H1 (cell line): ENCODE data around the gene WLS. TPM values are rescaled to one million over a fixed set of nuclear protein-coding genes. Genes with fewer than 3 reads are reported as not detected.

Source experiments
- CTCF ChIA-PET: fragments of 300-600 bp; sonication (Branson Sonifier 250); formaldehyde crosslinking; loops from one replicate; lab custom pipeline; 2021; ENCODE audit not compliant: partially characterized antibody; lab: Charles Lee
- POLR2A ChIA-PET: fragments of 300-600 bp; sonication (Branson Sonifier 250); formaldehyde crosslinking; loops from one replicate; lab custom pipeline; 2021; ENCODE audit warnings: inconsistent platforms; ENCODE audit not compliant: partially characterized antibody; lab: Charles Lee
- DNase-seq, 2 experiments: peaks; one replicate each; pipeline versions ENCODE4 v3.0.0 to v3.0.0-alpha.2; 2010 to 2022; ENCODE audit warnings: low spot score in 2 of 2, low read depth in 1 of 2, mixed read lengths in 1 of 2
- FAIRE-seq: peaks from 2 replicates; lab custom pipeline; 2011; peaks lifted over from hg19 to GRCh38; lab: Jason Lieb, UNC
- H2AFZ ChIP-seq: 2 replicates; pipeline ENCODE4 v1.8.1; 2012; ENCODE audit warnings: low read length, inconsistent platforms
- H2AK5ac ChIP-seq: 2 replicates; pipeline ENCODE4 v1.6.1; 2013; ENCODE audit warnings: low read depth, low read length
- H2BK120ac ChIP-seq: replicated peaks from 2 replicates; pipeline ENCODE3; 2013; ENCODE audit warnings: low read depth, low read length, inconsistent platforms
- H2BK12ac ChIP-seq: 2 replicates; pipeline ENCODE4 v1.6.1; 2013; ENCODE audit warnings: low read depth, low read length
- H2BK15ac ChIP-seq: 2 replicates; pipeline ENCODE4 v1.6.1; 2013; ENCODE audit warnings: low read length
- H2BK20ac ChIP-seq: 2 replicates; pipeline ENCODE4 v1.6.1; 2013; ENCODE audit warnings: low read length
- H2BK5ac ChIP-seq: 2 replicates; pipeline ENCODE4 v1.6.1; 2013; ENCODE audit warnings: low read depth, low read length
- H3K14ac ChIP-seq: 2 replicates; pipeline ENCODE4 v1.6.1; 2013; ENCODE audit warnings: inconsistent platforms; ENCODE audit not compliant: insufficient read length
- H3K18ac ChIP-seq: 2 replicates; pipeline ENCODE4 v1.6.1; 2013; ENCODE audit warnings: low read length; ENCODE audit errors: extremely low read depth
- H3K23ac ChIP-seq: 2 replicates; pipeline ENCODE4 v1.6.1; 2013; ENCODE audit warnings: inconsistent platforms; ENCODE audit not compliant: insufficient read length
- H3K23me2 ChIP-seq: 2 replicates; pipeline ENCODE4 v1.6.1; 2013; ENCODE audit warnings: low read depth, low read length
- H3K27ac ChIP-seq: 2 replicates; pipeline ENCODE4 v1.6.1; 2011; ENCODE audit warnings: low read depth, low read length, inconsistent platforms
- H3K27me3 ChIP-seq, 4 experiments: replicated peaks in 1 of 4; 1 replicate in 1 of 4; 2 replicates in 3 of 4; pipeline versions ENCODE4 v1.6.1 to v1.8.1; 2011 to 2013; ENCODE audit warnings: low read length in 3 of 4, mild to moderate bottlenecking in 3 of 4, inconsistent platforms in 2 of 4, mixed read lengths in 2 of 4, moderate library complexity in 1 of 4; ENCODE audit not compliant: control insufficient read depth in 3 of 4, insufficient read depth in 3 of 4; ENCODE audit errors: extremely low read depth in 1 of 4
- H3K36me3 ChIP-seq, 4 experiments: 2 replicates each; pipeline versions ENCODE4 v1.6.1 to v1.8.1; 2011 to 2013; ENCODE audit warnings: mild to moderate bottlenecking in 4 of 4, low read length in 3 of 4, moderate library complexity in 2 of 4, control low read depth in 1 of 4, inconsistent platforms in 1 of 4; ENCODE audit not compliant: insufficient read depth in 4 of 4, control insufficient read depth in 2 of 4
- H3K4ac ChIP-seq: replicated peaks from 2 replicates; pipeline ENCODE3; 2013; ENCODE audit warnings: low read length, low read depth, mixed read lengths, inconsistent platforms; ENCODE audit not compliant: insufficient read length
- H3K4me1 ChIP-seq, 4 experiments: replicated peaks in 1 of 4; 1 replicate in 1 of 4; 2 replicates in 3 of 4; pipeline versions ENCODE4 v1.6.1 to v1.8.1; 2011 to 2013; ENCODE audit warnings: low read length in 3 of 4, inconsistent platforms in 2 of 4, mixed read lengths in 1 of 4; ENCODE audit not compliant: insufficient read depth in 4 of 4, control insufficient read depth in 3 of 4
- H3K4me2 ChIP-seq, 2 experiments: 2 replicates each; pipeline versions ENCODE4 v1.6.1 to v1.8.1; 2011 to 2013; ENCODE audit warnings: low read depth in 2 of 2, low read length in 2 of 2, control low read depth in 1 of 2, inconsistent platforms in 1 of 2, mild to moderate bottlenecking in 1 of 2; ENCODE audit not compliant: insufficient read depth in 1 of 2
- H3K4me3 ChIP-seq, 4 experiments: fragments of 200-600, 300-600 bp in 1 of 4; sonication (generic), shearing (Covaris generic), sonication (Bioruptor Twin) in 1 of 4; 2 replicates each; pipeline versions ENCODE4 v1.5.1 to v1.8.1; 2011 to 2016; ENCODE audit warnings: low read length in 4 of 4, low read depth in 3 of 4, control low read depth in 2 of 4, inconsistent platforms in 2 of 4, mild to moderate bottlenecking in 2 of 4, mixed read lengths in 1 of 4, moderate library complexity in 1 of 4; ENCODE audit not compliant: insufficient read depth in 2 of 4; ENCODE audit errors: extremely low read depth in 1 of 4
- H3K56ac ChIP-seq: replicated peaks from 2 replicates; pipeline ENCODE3; 2013; ENCODE audit warnings: low read depth, mild to moderate bottlenecking, mixed read lengths, low read length, inconsistent platforms; ENCODE audit not compliant: insufficient read length
- H3K79me1 ChIP-seq: 2 replicates; pipeline ENCODE4 v1.6.1; 2013; ENCODE audit warnings: low read depth, low read length, control low read depth
- H3K79me2 ChIP-seq, 2 experiments: 2 replicates each; pipeline versions ENCODE4 v1.6.1 to v1.8.1; 2012 to 2013; ENCODE audit warnings: low read length in 2 of 2, mild to moderate bottlenecking in 2 of 2, inconsistent platforms in 1 of 2; ENCODE audit not compliant: insufficient read depth in 2 of 2, control insufficient read depth in 1 of 2
- H3K9ac ChIP-seq, 4 experiments: replicated peaks in 1 of 4; 1 replicate in 1 of 4; 2 replicates in 3 of 4; pipeline versions ENCODE4 v1.6.1 to v1.8.1; 2011 to 2013; ENCODE audit warnings: low read depth in 3 of 4, low read length in 3 of 4, control low read depth in 2 of 4, mild to moderate bottlenecking in 2 of 4, moderate library complexity in 2 of 4, inconsistent platforms in 1 of 4; ENCODE audit errors: extremely low read depth in 1 of 4
- H3K9me3 ChIP-seq, 2 experiments: 2 replicates each; pipeline versions ENCODE4 v1.6.1 to v1.8.1; 2012 to 2013; ENCODE audit warnings: mild to moderate bottlenecking in 2 of 2, moderate library complexity in 2 of 2, control low read depth in 1 of 2, inconsistent platforms in 1 of 2, low read depth in 1 of 2, low read length in 1 of 2, mixed read lengths in 1 of 2; ENCODE audit not compliant: insufficient read depth in 2 of 2
- H4K20me1 ChIP-seq, 2 experiments: replicated peaks in 1 of 2; 2 replicates each; pipeline versions ENCODE3 to v1.8.1; 2011 to 2013; ENCODE audit warnings: inconsistent platforms in 2 of 2, low read length in 2 of 2, mild to moderate bottlenecking in 1 of 2; ENCODE audit not compliant: insufficient read depth in 2 of 2, control insufficient read depth in 1 of 2
- H4K5ac ChIP-seq: 2 replicates; pipeline ENCODE4 v1.6.1; 2013; ENCODE audit warnings: low read length, low read depth, mixed read lengths, inconsistent platforms; ENCODE audit not compliant: insufficient read length
- H4K8ac ChIP-seq: 2 replicates; pipeline ENCODE4 v1.8.0; 2013; ENCODE audit warnings: mild to moderate bottlenecking, moderate library complexity, low read length, inconsistent platforms; ENCODE audit not compliant: insufficient read depth; ENCODE audit errors: extremely low read depth
- H4K91ac ChIP-seq: replicated peaks from 2 replicates; pipeline ENCODE3; 2013; ENCODE audit warnings: low read length, mixed read lengths, inconsistent platforms; ENCODE audit not compliant: insufficient read length
- RNF2 ChIP-seq: fragments of 200-900, 300-1000 bp; sonication (generic); IDR thresholded peaks from 2 replicates; pipeline ENCODE4 v1.7.1; 2016; ENCODE audit warnings: borderline replicate concordance, low read depth, mild to moderate bottlenecking, antibody characterized with exemption, low read length; ENCODE audit not compliant: poor library complexity, severe bottlenecking; ENCODE audit errors: missing control alignments
- WGBS, 2 experiments: shearing (Covaris generic) in 1 of 2; methylation state at CpG; one replicate each; pipeline versions ENCODE4 v1.1.6 to v1.1.7; 2013 to 2015; ENCODE audit warnings: low lambda C conversion rate in 2 of 2, mixed read lengths in 2 of 2, inconsistent platforms in 1 of 2, low coverage in 1 of 2, missing lambda C conversion rate in 1 of 2; ENCODE audit not compliant: insufficient replicate concordance in 2 of 2, insufficient coverage in 1 of 2, insufficient read length in 1 of 2; ENCODE audit errors: extremely low coverage in 1 of 2, missing lambda C conversion rate in 1 of 2; 5-methylcytosine and 5-hydroxymethylcytosine counted together
- polyA plus RNA-seq, 7 experiments: library from polyadenylated mRNA; depleted of rRNA in 3 of 7; stranded (reverse) in 5 of 7; unstranded in 2 of 7; fragments of >200 nt in 5 of 7; fragments of 200-250 nt in 2 of 7; gene quantifications; 1 replicate in 5 of 7; 2 replicates in 1 of 7; 4 replicates in 1 of 7; pipeline versions ENCODE4 v1.2.1 to v1.2.3, GENCODE V29; 2011 to 2013; ENCODE audit warnings: missing spikeins in 2 of 7, mixed read lengths in 2 of 7
- total RNA-seq: library from RNA; stranded (reverse); fragmentation: NEBNext Ultra II Directional; extraction: Animal tissue kit (Norgen Biotek cat#: 25700); gene quantifications from 2 replicates; pipeline ENCODE4 v1.2.1, GENCODE V29; 2021

Gene WLS
- total and polyA plus RNA-seq, 2 of the 8 experiments (the other 6 are each of a cell fraction or from before 2014, with no cell fraction given): 1.2 to 2.7 TPM

DNA sequence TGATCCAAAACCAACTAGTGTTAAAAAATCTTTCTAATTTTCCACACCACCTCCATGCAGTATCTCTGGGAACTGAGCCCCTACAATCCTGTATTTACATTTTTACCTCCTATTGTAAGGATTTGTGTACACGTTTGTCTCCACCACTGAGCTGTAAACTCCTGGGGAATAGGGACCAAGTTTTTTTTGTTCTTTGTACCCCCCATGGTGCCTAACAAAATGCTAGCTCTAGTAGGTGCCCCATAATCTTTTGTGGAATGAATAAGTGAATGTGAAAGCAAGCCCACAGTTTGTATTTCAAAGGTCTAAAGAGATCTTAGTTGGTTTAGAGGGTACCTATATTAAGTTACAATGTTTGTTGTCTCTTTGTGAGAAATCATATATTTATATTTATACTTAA is 879 bp upstream of the WLS start:
- Histone ChIP-seq H2AFZ (no peak overlapping the region), H3K79me1 (no peaks in the 10 kb centered on the region), H3K79me2 (no peaks in the 10 kb centered on the region), H3K18ac (no peak overlapping the region), H3K4me3 (peak overlapping the region; percentile 73 to 77 (median 74); a peak in 6 of 8 replicates), H3K9me3 (no peaks in the 10 kb centered on the region), H2BK15ac (no peak overlapping the region), H4K5ac (no peak overlapping the region), H2AK5ac (no peak overlapping the region), H2BK12ac (no peak overlapping the region), H3K4ac (no peak overlapping the region), H3K23ac (no peak overlapping the region), H3K23me2 (peaks cover 16% of the 10 kb centered on the region; the same call in 1 of the 2 replicates), H3K14ac (no peak overlapping the region), H4K91ac (no peak overlapping the region), H4K20me1 (peaks cover 5 to 6% of the 10 kb centered on the region in 2 experiments), H3K4me2 (peak overlapping the region; percentile 75 to 87), H3K9ac (no peak overlapping the region), H2BK120ac (no peak overlapping the region), H4K8ac (no peak overlapping the region), H3K27ac (no peak overlapping the region), H2BK5ac (no peak overlapping the region), H3K27me3 (peaks cover 59 to 98% (median 87%) of the 10 kb centered on the region in 4 experiments), H2BK20ac (no peak overlapping the region), H3K36me3 (peaks cover 0 to 4% (median 0%) of the 10 kb centered on the region in 4 experiments; a peak in 1 of 8 replicates), H3K56ac (no peak overlapping the region), H3K4me1 (peaks cover 2 to 14% (median 7%) of the 10 kb centered on the region in 4 experiments)
- WGBS, 2 experiments: 6% methylated on average over 1 of the region's 1 CpG; no CpG with 5 or more reads in 1 of the 2 experiments
- DNase-seq (no peak), FAIRE-seq (no peak)
- CTCF ChIA-PET: interaction anchor here (0.6 to 2.4 kb wide), 13 partner anchors 13 to 379 kb away, joined by 3 to 18 read pairs (median 3); no protein-coding TSS in a partner anchor
- POLR2A ChIA-PET: no interaction called here
- no peak for TF ChIP-seq RNF2
